Mammary epithelial cell (primary cell): Measurements from ENCODE around the gene RFX5.

Source experiments
- EZH2 ChIP-seq: IDR thresholded peaks from 2 replicates; pipeline ENCODE4 v1.6.1; 2012; ENCODE audit warnings: low read length, inconsistent platforms, borderline replicate concordance
- TF ChIP-seq, protein P1 (sequence below), 2 donors: IDR thresholded peaks in 1 of 2; conservative IDR thresholded peaks in 1 of 2; 2 replicates each; pipeline ENCODE4 v1.5.1; 2011 to 2012; ENCODE audit warnings: inconsistent platforms in 2 of 2, low read length in 2 of 2, mild to moderate bottlenecking in 2 of 2, control low read depth in 1 of 2, low read depth in 1 of 2; ENCODE audit not compliant: insufficient read depth in 1 of 2; ENCODE audit errors: extremely low read depth in 1 of 2

DNA sequence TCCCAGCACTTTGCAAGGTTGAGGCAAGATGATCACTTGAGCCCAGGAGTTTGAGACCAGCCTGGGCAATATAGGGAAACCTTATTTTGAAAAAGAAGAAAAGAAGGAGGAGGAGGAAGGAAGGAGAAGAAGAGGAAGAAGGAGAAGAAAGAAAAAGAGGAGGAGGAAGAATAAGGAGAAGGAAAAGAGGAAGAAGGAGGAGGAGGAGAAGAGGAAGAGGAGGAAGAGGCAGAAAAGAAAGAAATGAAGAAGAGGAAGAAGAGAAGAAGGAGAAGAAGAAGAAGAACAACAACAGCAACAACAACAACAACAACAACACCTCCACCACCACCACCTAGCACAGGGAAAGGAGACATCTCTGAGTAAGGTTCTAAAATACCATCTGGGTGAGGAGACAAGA, 14.8 kb upstream of the RFX5 start:
- TF ChIP-seq, protein P1, sequence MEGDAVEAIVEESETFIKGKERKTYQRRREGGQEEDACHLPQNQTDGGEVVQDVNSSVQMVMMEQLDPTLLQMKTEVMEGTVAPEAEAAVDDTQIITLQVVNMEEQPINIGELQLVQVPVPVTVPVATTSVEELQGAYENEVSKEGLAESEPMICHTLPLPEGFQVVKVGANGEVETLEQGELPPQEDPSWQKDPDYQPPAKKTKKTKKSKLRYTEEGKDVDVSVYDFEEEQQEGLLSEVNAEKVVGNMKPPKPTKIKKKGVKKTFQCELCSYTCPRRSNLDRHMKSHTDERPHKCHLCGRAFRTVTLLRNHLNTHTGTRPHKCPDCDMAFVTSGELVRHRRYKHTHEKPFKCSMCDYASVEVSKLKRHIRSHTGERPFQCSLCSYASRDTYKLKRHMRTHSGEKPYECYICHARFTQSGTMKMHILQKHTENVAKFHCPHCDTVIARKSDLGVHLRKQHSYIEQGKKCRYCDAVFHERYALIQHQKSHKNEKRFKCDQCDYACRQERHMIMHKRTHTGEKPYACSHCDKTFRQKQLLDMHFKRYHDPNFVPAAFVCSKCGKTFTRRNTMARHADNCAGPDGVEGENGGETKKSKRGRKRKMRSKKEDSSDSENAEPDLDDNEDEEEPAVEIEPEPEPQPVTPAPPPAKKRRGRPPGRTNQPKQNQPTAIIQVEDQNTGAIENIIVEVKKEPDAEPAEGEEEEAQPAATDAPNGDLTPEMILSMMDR (conservative IDR thresholded peaks at IDR 0.05 in 1 of 2, IDR thresholded peaks at IDR 0.05 in 1 of 2; ENCODE audit: extremely low read depth in 1 of 2, insufficient read depth in 1 of 2, low read depth in 1 of 2, low read length in 2 of 2) = no peak
- no peak for TF ChIP-seq EZH2
